ENCODE results near the gene ARID5A. TPM values are rescaled to one million over a fixed set of nuclear protein-coding genes. Genes with fewer than 3 reads are reported as not detected.

The ARID5A gene
- total and polyA plus RNA-seq, 10 of the 15 experiments (the other 5 are each of a cell fraction or from before 2014, with no cell fraction given) = 0.76 to 87.1 (median 37.6) TPM

DNA sequence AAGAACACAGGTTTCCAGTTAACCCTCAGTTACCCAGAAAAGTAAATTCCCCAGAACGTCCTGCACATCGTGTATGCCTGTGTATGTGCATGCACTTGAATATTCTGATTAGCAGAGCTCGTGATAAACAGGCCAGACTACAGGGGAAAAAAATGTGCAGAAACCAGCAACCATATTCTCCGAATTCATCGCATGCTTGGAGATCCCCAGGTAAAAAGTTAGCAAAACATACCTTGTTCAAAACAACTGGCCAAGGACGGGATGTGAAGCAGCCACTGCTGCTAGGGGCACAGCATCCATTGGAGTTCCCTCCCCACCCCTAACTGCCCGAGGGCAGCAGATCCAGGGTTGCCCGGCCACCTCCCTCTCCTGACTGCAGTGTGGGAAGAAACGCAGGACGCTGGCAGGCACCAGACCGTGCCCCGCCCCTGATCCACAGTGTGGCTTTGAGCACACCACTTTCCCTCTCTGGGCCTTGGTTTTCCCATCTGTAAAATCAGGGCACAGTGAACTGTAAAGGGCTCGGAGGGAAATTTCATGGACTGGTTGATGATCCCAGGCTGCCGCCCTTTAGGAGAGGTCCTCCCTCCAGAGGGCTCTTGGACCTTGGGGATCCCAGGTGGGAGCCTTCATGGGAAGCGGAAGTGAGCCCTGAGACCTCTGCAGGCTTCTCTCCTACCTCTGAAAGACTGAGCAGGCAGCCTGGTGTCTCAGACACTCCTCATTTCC is 11.9 kb upstream of the ARID5A start (continued):
- TF ChIP-seq, protein P1, sequence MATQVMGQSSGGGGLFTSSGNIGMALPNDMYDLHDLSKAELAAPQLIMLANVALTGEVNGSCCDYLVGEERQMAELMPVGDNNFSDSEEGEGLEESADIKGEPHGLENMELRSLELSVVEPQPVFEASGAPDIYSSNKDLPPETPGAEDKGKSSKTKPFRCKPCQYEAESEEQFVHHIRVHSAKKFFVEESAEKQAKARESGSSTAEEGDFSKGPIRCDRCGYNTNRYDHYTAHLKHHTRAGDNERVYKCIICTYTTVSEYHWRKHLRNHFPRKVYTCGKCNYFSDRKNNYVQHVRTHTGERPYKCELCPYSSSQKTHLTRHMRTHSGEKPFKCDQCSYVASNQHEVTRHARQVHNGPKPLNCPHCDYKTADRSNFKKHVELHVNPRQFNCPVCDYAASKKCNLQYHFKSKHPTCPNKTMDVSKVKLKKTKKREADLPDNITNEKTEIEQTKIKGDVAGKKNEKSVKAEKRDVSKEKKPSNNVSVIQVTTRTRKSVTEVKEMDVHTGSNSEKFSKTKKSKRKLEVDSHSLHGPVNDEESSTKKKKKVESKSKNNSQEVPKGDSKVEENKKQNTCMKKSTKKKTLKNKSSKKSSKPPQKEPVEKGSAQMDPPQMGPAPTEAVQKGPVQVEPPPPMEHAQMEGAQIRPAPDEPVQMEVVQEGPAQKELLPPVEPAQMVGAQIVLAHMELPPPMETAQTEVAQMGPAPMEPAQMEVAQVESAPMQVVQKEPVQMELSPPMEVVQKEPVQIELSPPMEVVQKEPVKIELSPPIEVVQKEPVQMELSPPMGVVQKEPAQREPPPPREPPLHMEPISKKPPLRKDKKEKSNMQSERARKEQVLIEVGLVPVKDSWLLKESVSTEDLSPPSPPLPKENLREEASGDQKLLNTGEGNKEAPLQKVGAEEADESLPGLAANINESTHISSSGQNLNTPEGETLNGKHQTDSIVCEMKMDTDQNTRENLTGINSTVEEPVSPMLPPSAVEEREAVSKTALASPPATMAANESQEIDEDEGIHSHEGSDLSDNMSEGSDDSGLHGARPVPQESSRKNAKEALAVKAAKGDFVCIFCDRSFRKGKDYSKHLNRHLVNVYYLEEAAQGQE (IDR thresholded peaks at IDR 0.05; ENCODE audit: low read depth, low read length) = no peak
- TF ChIP-seq CBFB (IDR thresholded peaks at IDR 0.05; ENCODE audit: low read depth) (no peak), CHD1 (IDR thresholded peaks at IDR 0.05; ENCODE audit: low read depth, low read length) (no peak), JUND (IDR thresholded peaks at IDR 0.05; ENCODE audit: low read depth, low read length) (no peak), MEF2A (IDR thresholded peaks at IDR 0.05; ENCODE audit: insufficient read depth, low read depth, low read length) (no peak), BRCA1 (IDR thresholded peaks at IDR 0.05; ENCODE audit: low read depth, low read length) (no peak), TBL1XR1 (IDR thresholded peaks at IDR 0.05; ENCODE audit: low read depth, low read length) (no peak), SIN3A (IDR thresholded peaks at IDR 0.05; ENCODE audit: low read depth, low read length) (no peak), MEF2B (IDR thresholded peaks at IDR 0.05; ENCODE audit: partially characterized antibody, poor library complexity, severe bottlenecking) (peak; percentile 50), YY1 (IDR thresholded peaks at IDR 0.05; ENCODE audit: low read depth, low read length) (no peak), EGR1 (IDR thresholded peaks at IDR 0.05; ENCODE audit: borderline replicate concordance in 1 of 2, low read depth in 2 of 2, low read length in 2 of 2) (no peak), SUZ12 (IDR thresholded peaks at IDR 0.05; ENCODE audit: unreplicated experiment) (no peak), NFYA (IDR thresholded peaks at IDR 0.05; ENCODE audit: borderline replicate concordance, low read depth, low read length) (no peak), KDM1A (IDR thresholded peaks at IDR 0.05; ENCODE audit: borderline replicate concordance) (no peak), TCF3 (IDR thresholded peaks at IDR 0.05; ENCODE audit: borderline replicate concordance, insufficient read depth, low read depth, low read length) (no peak), SUPT20H (IDR thresholded peaks at IDR 0.05; ENCODE audit: borderline replicate concordance, control insufficient read depth, low read depth, low read length) (no peak), HDGF (IDR thresholded peaks at IDR 0.05) (no peak)
- TF ChIP-seq, protein P2, sequence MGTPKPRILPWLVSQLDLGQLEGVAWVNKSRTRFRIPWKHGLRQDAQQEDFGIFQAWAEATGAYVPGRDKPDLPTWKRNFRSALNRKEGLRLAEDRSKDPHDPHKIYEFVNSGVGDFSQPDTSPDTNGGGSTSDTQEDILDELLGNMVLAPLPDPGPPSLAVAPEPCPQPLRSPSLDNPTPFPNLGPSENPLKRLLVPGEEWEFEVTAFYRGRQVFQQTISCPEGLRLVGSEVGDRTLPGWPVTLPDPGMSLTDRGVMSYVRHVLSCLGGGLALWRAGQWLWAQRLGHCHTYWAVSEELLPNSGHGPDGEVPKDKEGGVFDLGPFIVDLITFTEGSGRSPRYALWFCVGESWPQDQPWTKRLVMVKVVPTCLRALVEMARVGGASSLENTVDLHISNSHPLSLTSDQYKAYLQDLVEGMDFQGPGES (IDR thresholded peaks at IDR 0.05) = no peak
- TF ChIP-seq, protein P3, sequence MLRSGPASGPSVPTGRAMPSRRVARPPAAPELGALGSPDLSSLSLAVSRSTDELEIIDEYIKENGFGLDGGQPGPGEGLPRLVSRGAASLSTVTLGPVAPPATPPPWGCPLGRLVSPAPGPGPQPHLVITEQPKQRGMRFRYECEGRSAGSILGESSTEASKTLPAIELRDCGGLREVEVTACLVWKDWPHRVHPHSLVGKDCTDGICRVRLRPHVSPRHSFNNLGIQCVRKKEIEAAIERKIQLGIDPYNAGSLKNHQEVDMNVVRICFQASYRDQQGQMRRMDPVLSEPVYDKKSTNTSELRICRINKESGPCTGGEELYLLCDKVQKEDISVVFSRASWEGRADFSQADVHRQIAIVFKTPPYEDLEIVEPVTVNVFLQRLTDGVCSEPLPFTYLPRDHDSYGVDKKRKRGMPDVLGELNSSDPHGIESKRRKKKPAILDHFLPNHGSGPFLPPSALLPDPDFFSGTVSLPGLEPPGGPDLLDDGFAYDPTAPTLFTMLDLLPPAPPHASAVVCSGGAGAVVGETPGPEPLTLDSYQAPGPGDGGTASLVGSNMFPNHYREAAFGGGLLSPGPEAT (IDR thresholded peaks at IDR 0.05; ENCODE audit: low read depth) = 0 out of 2 replicates have a peak, but pooled peaks have one; percentile 35
- TF ChIP-seq, protein P4, sequence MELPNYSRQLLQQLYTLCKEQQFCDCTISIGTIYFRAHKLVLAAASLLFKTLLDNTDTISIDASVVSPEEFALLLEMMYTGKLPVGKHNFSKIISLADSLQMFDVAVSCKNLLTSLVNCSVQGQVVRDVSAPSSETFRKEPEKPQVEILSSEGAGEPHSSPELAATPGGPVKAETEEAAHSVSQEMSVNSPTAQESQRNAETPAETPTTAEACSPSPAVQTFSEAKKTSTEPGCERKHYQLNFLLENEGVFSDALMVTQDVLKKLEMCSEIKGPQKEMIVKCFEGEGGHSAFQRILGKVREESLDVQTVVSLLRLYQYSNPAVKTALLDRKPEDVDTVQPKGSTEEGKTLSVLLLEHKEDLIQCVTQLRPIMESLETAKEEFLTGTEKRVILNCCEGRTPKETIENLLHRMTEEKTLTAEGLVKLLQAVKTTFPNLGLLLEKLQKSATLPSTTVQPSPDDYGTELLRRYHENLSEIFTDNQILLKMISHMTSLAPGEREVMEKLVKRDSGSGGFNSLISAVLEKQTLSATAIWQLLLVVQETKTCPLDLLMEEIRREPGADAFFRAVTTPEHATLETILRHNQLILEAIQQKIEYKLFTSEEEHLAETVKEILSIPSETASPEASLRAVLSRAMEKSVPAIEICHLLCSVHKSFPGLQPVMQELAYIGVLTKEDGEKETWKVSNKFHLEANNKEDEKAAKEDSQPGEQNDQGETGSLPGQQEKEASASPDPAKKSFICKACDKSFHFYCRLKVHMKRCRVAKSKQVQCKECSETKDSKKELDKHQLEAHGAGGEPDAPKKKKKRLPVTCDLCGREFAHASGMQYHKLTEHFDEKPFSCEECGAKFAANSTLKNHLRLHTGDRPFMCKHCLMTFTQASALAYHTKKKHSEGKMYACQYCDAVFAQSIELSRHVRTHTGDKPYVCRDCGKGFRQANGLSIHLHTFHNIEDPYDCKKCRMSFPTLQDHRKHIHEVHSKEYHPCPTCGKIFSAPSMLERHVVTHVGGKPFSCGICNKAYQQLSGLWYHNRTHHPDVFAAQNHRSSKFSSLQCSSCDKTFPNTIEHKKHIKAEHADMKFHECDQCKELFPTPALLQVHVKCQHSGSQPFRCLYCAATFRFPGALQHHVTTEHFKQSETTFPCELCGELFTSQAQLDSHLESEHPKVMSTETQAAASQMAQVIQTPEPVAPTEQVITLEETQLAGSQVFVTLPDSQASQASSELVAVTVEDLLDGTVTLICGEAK (IDR thresholded peaks at IDR 0.05; ENCODE audit: borderline replicate concordance) = no peak

Data from GM12878 (cell line).